ENCODE results near the gene AK8. TPM values are rescaled to one million over a fixed set of nuclear protein-coding genes. Genes with fewer than 3 reads are reported as not detected.

AK8 gene
- total and polyA plus RNA-seq, 2 of the 4 experiments (the other 2 are of a cell fraction) = under 0.01 to 0.09 TPM

GRCh38 chr9:132775720-132776119, 102.4 kb downstream of the AK8 start:
- POLR2A ChIA-PET (ENCODE audit: unreplicated experiment) = no interaction called here

More at GRCh38 chr9:132775720-132776119, 102.4 kb downstream of the AK8 start:
- H4K20me1 ChIP-seq (ENCODE audit: insufficient read depth, low read length) = no peaks in the 10 kb centered on the region
- H3K23ac ChIP-seq (ENCODE audit: low read depth, low read length) = no peak overlapping the region
- H4K8ac ChIP-seq (ENCODE audit: low read depth in 2 of 2, low read length in 2 of 2) = no peak overlapping the region
- H4K5ac ChIP-seq (ENCODE audit: low read depth, low read length) = no peak overlapping the region
- 80% methylated on average over 1 of the region's 4 CpGs; no CpG with 5 or more reads in 1 of the 2 experiments for WGBS, 2 experiments (ENCODE audit: extremely low coverage in 2 of 2, insufficient read length in 1 of 2)
- ATAC-seq (ENCODE audit: low read depth) (no peak), DNase-seq (no peak)
- no peak overlapping the region for H2BK15ac ChIP-seq (ENCODE audit: low read depth, low read length)
- H3K18ac ChIP-seq (ENCODE audit: low read depth, low read length) = no peak overlapping the region
- CTCF ChIA-PET = no interaction called here
- dilution Hi-C loops (cut with HindIII; ENCODE audit: low sequenced_read_pairs, unreplicated experiment) (no loop called here), intact Hi-C loops (cut with micrococcal nuclease) (no loop called here), in situ Hi-C loops (cut with MboI; ENCODE audit: low sequenced_read_pairs) (no loop called here)
- no peak overlapping the region for H3K4ac ChIP-seq (ENCODE audit: low read depth, low read length)
- no peak overlapping the region for H2AFZ ChIP-seq (replicated peaks; ENCODE audit: low read length, poor library complexity)
- H3K9me3 ChIP-seq (ENCODE audit: control insufficient read depth, insufficient read depth, low read length) = peaks cover 2% of the 10 kb centered on the region; the same call in 1 of the 2 replicates
- H3K27ac ChIP-seq (ENCODE audit: insufficient read depth, low read length) = no peak overlapping the region
- no peak overlapping the region for H3K14ac ChIP-seq (replicated peaks; ENCODE audit: low read depth, low read length)
- no peak overlapping the region for H2BK5ac ChIP-seq (ENCODE audit: low read depth, low read length, poor library complexity, severe bottlenecking)
- H3K56ac ChIP-seq (ENCODE audit: extremely low read depth, insufficient read depth, low read length) = no peak overlapping the region
- H2BK20ac ChIP-seq (ENCODE audit: low read depth, low read length) = no peak overlapping the region
- H3K9ac ChIP-seq (ENCODE audit: low read depth, low read length) = no peak overlapping the region
- no peak overlapping the region for H3K4me2 ChIP-seq (ENCODE audit: low read depth, low read length)
- H3K27me3 ChIP-seq (ENCODE audit: control insufficient read depth, insufficient read depth, low read length) = peaks cover 16% of the 10 kb centered on the region
- H2BK120ac ChIP-seq (ENCODE audit: low read depth, low read length) = no peak overlapping the region
- H3K36me3 ChIP-seq (ENCODE audit: control insufficient read depth, insufficient read depth, low read length) = no peaks in the 10 kb centered on the region
- no peaks in the 10 kb centered on the region; the same call in 1 of the 2 replicates for H3K9me1 ChIP-seq (ENCODE audit: insufficient read depth, low read length)
- H3K4me3 ChIP-seq (ENCODE audit: insufficient read depth, low read depth, low read length) = no peak overlapping the region
- peaks cover under 1% of the 10 kb centered on the region; the same call in 1 of the 2 replicates for H3K4me1 ChIP-seq (ENCODE audit: control insufficient read depth, insufficient read depth, low read length)
- H2AK9ac ChIP-seq (replicated peaks; ENCODE audit: low read depth, low read length, poor library complexity) = no peak overlapping the region
- TF ChIP-seq RFX5 (IDR thresholded peaks at IDR 0.05; ENCODE audit: low read depth, low read length) (no peak), POLR2A (IDR thresholded peaks at IDR 0.05; ENCODE audit: low read depth, low read length) (no peak), RCOR1 (IDR thresholded peaks at IDR 0.05; ENCODE audit: insufficient replicate concordance, low read length) (no peak), MXI1 (IDR thresholded peaks at IDR 0.05; ENCODE audit: borderline replicate concordance, low read depth, low read length) (no peak), CHD1 (IDR thresholded peaks at IDR 0.05; ENCODE audit: low read depth, low read length) (no peak), ELK1 (IDR thresholded peaks at IDR 0.05; ENCODE audit: borderline replicate concordance, low read depth, low read length) (no peak), FOS (IDR thresholded peaks at IDR 0.05; ENCODE audit: low read depth, low read length) (no peak), RAD21 (IDR thresholded peaks at IDR 0.05; ENCODE audit: low read length) (no peak), USF2 (IDR thresholded peaks at IDR 0.05; ENCODE audit: low read depth, low read length) (no peak), BHLHE40 (IDR thresholded peaks at IDR 0.05; ENCODE audit: low read depth, low read length) (no peak), SMC3 (IDR thresholded peaks at IDR 0.05; ENCODE audit: low read depth, low read length) (no peak), CEBPB (IDR thresholded peaks at IDR 0.05; ENCODE audit: low read depth, low read length) (no peak), CTCF (conservative IDR thresholded peaks at IDR 0.05; ENCODE audit: low read depth, low read length) (no peak), MAZ (IDR thresholded peaks at IDR 0.05; ENCODE audit: borderline replicate concordance, low read depth, low read length) (no peak), NFE2L2 (IDR thresholded peaks at IDR 0.05; ENCODE audit: low read depth, low read length) (no peak), MAFK (IDR thresholded peaks at IDR 0.05; ENCODE audit: low read depth, low read length) (no peak)
- H2AK5ac ChIP-seq (ENCODE audit: low read depth, low read length) = no peak overlapping the region
- H4K91ac ChIP-seq (ENCODE audit: insufficient read depth, low read depth, low read length) = no peak overlapping the region
- no peaks in the 10 kb centered on the region for H3K79me1 ChIP-seq (ENCODE audit: low read depth in 1 of 2, low read length in 2 of 2)
- no TSS peak for BruUV-seq (replicated peaks)

Measured in IMR-90 (cell line).